Right lobe of liver (tissue), 4 donors: ENCODE data around the gene SNX15.

Experiments
- CTCF ChIP-seq, 4 donors: fragments of 200-600 bp in 3 of 4; fragments of 450-650 bp in 1 of 4; IDR thresholded peaks; one replicate each; pipeline versions ENCODE4 v1.5.1 to v1.8.0; 2016 to 2022; ENCODE audit warnings: antibody characterized with exemption in 4 of 4, mild to moderate bottlenecking in 2 of 4
- POLR2A ChIP-seq: fragments of 450-650 bp; IDR thresholded peaks from one replicate; pipeline ENCODE4 v1.6.1; 2017; ENCODE audit warnings: antibody characterized with exemption, mild to moderate bottlenecking
- donor health status: DM: no; HTN: no; CAD: no.
- donor health status: DM: no; HTN: no; CAD: no.
- donor health status: DM: no; HTN: yes; CAD: no.

GRCh38 chr11:64987998-64988854 is 39.0 kb upstream of the SNX15 start:
- TF ChIP-seq POLR2A, result no peak
- TF ChIP-seq CTCF (IDR thresholded peaks at IDR 0.05), result no peak
